IPS-20b (cell line): ENCODE results near the gene CUTA.
"Not testable (repeated sequence)": the region's sequence is repeated elsewhere in the genome, so short reads cannot be mapped to it uniquely, and the experiment has no call there.

Experiments used
- H3K27ac ChIP-seq: one replicate; pipeline ENCODE4 v1.5.1; 2013; ENCODE audit warnings: low read length
- H3K27me3 ChIP-seq: 2 replicates; pipeline ENCODE4 v1.6.1; 2013; ENCODE audit warnings: mild to moderate bottlenecking, low read length, inconsistent platforms; ENCODE audit not compliant: insufficient read depth
- H3K36me3 ChIP-seq: 2 replicates; pipeline ENCODE4 v1.6.1; 2013; ENCODE audit warnings: low read depth, mild to moderate bottlenecking, inconsistent platforms, low read length, moderate library complexity; ENCODE audit not compliant: insufficient read depth
- H3K4me1 ChIP-seq: 2 replicates; pipeline ENCODE4 v1.6.1; 2013; ENCODE audit warnings: mild to moderate bottlenecking, control low read depth, inconsistent platforms, low read length, moderate library complexity; ENCODE audit not compliant: insufficient read depth
- H3K4me3 ChIP-seq: 2 replicates; pipeline ENCODE4 v1.5.1; 2013; ENCODE audit warnings: mild to moderate bottlenecking, low read length, inconsistent platforms
- H3K9ac ChIP-seq: 2 replicates; pipeline ENCODE4 v1.6.1; 2013; ENCODE audit warnings: low read depth, mild to moderate bottlenecking, inconsistent platforms, low read length, moderate library complexity
- H3K9me3 ChIP-seq: 2 replicates; pipeline ENCODE4 v1.6.1; 2013; ENCODE audit warnings: mild to moderate bottlenecking, low read depth, low read length, inconsistent platforms; ENCODE audit not compliant: insufficient read depth

The CUTA gene

GRCh38 chr6:33372526-33373123 lies 45.3 kb downstream of the CUTA start:
- Histone ChIP-seq H3K9me3 (no peaks in the 10 kb centered on the region), H3K27ac (no peak overlapping the region), H3K27me3 (no peaks in the 10 kb centered on the region), H3K36me3 (no peaks in the 10 kb centered on the region), H3K9ac (no peak overlapping the region), H3K4me1 (peaks cover 17% of the 10 kb centered on the region), H3K4me3 (no peak overlapping the region)

- peaks cover 17% of the 10 kb centered on the region for H3K4me1 ChIP-seq
- not testable (repeated sequence) for H3K9me3 ChIP-seq, H3K27me3 ChIP-seq, H3K36me3 ChIP-seq, H3K27ac ChIP-seq, H3K4me3 ChIP-seq, H3K9ac ChIP-seq
Measured at GRCh38 chr6:33371901-33372300, 46.0 kb downstream of the CUTA start.

- not testable (repeated sequence) for H3K27me3 ChIP-seq, H3K9me3 ChIP-seq, H3K27ac ChIP-seq, H3K9ac ChIP-seq, H3K4me1 ChIP-seq, H3K36me3 ChIP-seq, H3K4me3 ChIP-seq
Measured at GRCh38 chr6:33367715-33368025, 50.2 kb downstream of the CUTA start.

GRCh38 chr6:33367009-33367714 lies 50.7 kb downstream of the CUTA start:
- peaks cover 5% of the 10 kb centered on the region; the same call in 1 of the 2 replicates for H3K4me1 ChIP-seq
- H3K9me3 ChIP-seq: no peaks in the 10 kb centered on the region
- no peaks in the 10 kb centered on the region for H3K36me3 ChIP-seq
- no peak overlapping the region for H3K4me3 ChIP-seq
- no peak overlapping the region for H3K9ac ChIP-seq
- no peaks in the 10 kb centered on the region for H3K27me3 ChIP-seq
- no peak overlapping the region for H3K27ac ChIP-seq
